ENCODE results near the gene MAP3K6.
A peak's percentile ranks its signal among the peaks of the same experiment; 100 is the strongest.

The MAP3K6 gene

DNA sequence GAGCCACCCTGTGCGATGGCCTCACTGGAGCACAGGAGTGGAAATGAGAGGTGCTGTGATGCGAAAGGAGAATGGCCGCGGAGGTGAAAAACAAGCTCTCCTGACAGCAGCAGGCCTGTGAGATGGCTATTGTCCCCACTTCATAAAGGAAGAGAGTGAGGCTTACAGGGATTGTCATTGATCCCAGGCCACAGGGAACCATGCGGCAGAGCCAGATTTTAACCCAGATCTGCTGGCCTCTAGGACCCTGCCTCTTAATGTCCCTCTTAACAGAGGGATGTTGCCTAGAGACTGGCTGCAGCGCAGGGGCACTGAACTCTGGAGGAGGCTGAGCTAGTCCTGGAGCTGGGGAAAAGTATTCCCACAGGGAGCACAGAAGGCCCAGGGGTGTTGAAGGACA lies 28.0 kb downstream of the MAP3K6 start:
- DNase-seq (ENCODE audit: low spot score): no peak

DNA sequence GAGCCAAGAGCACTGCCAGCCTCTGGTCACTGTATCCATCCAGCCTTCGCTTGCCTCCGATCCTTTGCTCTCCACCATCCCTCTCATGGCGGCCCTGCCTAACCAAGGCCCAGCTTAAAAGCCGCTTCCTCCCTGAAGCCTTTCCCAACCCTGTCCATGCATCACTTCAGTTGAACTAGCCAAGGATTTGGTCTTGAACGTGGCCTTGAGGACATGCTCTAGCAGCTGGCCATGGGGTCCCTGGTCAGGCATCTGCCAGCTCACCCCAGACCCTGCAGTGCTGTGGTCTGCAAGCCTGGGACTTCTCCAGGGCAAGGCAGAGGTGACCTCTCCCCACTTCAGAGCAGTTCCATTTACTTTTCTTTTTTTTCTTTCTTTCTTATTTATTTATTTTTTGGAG lies 30.0 kb downstream of the MAP3K6 start:
- no peak for DNase-seq (ENCODE audit: low spot score)

DNA sequence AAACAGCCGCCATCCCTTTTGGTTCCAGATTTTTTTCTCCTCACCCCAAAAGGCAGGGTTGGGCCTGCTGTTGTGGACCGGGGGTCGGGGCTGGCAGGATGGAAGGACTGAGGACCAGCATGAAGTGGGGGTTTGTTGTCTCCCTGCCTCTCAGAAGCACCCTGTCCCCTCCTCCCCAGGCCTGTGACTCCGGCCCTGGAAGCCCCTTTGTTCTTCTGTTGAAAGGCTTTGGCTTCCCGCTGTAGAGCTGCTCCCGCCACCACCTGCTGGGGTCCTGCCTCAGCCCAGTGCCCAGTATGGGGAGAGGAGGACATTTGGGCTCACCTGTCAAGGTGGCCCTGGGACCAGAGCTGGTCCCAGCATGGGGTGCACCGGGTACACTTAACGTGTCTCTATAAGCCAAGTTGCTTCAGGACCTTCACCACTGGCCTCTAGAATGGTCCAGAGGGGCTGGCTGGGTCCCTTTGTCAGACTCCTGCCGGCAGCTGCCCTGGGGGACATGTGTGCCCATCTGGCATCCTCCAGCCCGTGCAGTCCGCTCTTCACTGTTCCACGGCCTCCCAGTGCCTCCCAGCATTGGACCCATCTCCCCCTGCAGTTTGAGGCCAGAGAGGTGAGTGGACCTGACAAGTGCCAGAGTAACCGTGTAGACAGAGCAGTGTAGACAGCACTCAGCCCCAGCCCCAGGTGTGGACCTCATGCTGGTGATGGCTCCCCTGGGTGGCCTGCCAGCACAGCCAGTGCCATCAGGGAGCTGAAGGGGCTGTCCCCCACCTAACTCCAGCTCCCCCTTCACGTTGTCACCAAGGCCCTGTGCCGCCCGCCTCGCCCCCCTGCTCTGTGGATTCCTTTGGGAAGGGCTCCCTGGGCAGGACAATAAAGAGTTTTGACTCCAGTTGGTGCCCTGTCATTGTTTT lies 31.0 kb downstream of the MAP3K6 start:
- DNase-seq (ENCODE audit: low spot score): no peak

DNA sequence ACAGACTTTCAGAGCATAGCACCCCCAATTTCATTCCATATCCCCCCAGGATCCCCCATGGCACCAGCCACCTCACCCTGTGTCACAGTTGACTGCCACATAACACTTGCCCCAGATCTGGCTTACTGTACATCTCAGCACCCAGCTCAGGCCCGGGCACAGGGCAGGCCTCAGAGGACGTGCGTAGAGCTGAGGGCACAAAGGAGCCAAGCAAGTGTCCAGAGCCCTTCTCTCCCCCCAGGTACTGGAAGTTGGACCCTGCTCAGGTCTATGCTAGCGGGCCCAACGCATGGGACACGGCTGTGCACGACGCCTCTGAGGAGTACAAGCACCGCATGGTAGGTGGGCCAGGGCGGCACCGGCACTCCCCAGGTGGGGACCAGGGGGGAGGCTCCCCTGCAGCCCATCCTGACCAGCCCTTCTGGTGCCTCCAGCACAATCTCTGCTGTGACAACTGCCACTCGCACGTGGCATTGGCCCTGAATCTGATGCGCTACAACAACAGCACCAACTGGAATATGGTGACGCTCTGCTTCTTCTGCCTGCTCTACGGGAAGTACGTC lies 33.0 kb downstream of the MAP3K6 start:
- DNase-seq (ENCODE audit: low spot score): no peak

DNA sequence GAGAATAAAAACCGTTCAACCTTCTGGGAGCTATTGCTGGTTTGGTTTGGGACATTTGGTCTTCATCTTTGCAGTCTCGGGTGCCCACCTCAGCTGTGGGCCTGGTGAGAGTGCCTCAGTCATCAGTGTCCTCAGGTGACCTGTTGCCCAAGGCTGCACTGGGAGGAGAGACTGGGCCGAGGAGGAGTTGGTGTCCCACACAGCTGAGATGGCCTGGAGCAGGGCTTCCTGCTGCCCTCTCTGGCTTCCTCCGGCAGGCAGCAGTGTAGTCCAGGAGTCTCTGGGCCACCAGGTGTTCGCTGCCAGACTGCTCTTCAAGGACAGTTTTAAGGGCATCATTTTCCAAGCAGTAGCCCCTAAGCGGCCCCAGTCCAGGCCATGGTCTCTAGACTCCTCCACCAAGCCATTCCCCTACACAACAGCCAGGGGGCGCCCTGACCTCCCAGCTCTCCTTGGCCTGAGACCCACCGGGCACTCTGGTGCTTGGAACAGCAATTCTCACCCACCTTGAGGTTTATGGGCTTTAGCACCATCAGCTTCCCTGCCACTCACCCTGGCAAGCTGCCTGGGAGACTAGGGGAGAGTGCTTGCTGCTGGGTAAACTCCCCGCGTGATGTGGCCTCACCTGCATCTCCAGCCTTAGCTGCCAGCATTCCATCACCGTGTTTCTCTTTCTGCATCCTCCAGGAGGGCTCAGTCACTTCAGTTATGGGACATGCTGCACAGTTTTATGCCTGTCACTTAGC lies 34.1 kb downstream of the MAP3K6 start:
- peak; percentile 64 for DNase-seq (ENCODE audit: low spot score)

DNA sequence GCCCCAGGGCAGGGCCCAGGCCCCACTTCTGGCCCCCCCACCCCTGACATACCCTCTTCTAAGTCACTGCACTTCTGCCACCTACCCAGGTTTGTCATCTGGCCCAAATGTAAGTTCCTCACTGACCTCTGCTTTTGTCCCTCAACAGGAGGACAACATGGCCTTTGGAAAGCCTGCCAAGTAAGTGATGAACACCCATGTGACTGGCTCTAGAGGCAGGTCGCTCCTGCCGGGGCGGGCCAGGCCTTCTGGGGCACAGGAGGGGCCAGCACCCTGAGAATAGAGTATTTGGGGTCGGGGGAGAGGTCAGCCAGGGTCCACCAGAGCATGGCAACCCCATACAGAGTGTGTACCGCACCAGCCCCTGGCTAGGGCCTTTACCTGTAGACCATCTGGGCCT lies 34.8 kb downstream of the MAP3K6 start:
- DNase-seq (ENCODE audit: low spot score): no peak

DNA sequence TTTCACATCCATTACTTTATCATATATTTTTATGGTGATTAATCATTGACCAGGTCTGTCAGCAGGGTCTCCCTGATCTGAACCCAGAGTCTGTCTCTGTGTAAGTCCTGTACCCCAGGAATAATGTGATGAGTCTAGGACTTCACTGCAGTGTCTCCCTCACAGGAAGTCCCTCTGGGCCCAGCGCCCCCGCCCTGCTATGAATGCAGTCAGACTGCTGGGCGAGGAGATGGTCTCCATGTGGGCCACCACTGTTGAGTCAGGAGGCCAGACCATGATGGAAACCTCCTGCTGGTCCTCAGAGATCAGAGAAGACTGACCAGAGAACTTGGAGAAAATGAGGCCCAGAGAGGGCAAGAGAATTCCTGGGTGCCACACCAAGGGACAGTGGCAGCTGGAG lies 35.3 kb downstream of the MAP3K6 start:
- no peak for DNase-seq (ENCODE audit: low spot score)

DNA sequence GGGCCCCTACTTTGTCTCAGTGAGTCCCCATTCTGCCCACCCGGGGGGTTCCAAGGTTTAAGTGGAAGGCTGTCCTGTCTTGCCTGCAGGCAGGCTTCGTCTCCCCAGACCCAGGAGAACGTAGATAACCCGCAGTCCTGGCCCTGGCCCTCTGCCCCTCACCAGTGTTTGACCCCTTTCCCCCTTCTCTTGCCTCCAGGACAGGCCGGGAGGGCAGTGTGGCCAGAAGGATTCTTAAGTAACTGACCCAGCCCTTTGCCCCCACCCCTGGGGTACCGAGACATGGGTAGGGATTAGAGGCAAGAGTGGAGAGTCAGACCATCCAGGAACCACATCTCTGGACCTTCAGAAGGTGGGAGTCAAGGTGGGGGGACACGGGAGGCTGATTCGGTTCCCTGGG lies 36.0 kb downstream of the MAP3K6 start:
- DNase-seq (ENCODE audit: low spot score): no peak

DNA sequence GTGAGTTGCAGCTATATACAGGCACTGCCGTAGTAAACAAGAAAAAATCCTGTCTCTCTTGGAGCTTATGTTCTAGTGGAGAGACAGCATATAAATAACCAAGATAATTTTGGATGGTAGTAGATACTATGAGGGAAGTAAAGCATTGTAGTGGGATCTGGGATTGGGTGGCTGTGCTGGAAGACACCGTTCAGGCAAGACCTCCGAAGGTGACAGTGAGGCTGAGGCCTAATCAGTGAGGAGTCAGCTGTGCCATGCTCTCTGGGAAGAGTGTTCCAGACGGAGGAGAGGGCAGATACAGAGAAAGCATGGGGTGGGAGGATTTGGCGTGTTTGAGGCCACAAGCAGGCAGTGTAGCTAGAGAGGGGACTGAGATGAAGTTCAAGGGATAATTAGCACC lies 38.8 kb downstream of the MAP3K6 start:
- DNase-seq (ENCODE audit: low spot score): no peak

DNA sequence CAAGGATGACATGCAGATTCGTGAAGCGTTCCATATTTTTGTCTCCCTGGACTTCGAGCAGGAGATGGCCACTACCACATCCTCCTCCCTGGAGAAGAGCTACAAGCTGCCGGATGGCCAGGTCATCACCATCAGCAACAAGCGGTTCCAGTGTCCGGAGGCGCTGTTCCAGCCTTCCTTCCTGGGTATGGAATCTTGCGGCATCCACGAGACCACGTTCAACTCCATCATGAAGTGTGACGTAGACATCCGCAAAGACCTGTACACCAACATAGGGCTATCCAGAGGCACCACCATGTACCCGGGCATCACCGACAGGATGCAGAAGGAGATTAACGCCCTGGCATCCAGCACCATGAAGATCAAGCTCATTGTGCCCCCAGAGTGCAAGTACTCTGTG lies 41.5 kb downstream of the MAP3K6 start:
- DNase-seq (ENCODE audit: low spot score): no peak

DNA sequence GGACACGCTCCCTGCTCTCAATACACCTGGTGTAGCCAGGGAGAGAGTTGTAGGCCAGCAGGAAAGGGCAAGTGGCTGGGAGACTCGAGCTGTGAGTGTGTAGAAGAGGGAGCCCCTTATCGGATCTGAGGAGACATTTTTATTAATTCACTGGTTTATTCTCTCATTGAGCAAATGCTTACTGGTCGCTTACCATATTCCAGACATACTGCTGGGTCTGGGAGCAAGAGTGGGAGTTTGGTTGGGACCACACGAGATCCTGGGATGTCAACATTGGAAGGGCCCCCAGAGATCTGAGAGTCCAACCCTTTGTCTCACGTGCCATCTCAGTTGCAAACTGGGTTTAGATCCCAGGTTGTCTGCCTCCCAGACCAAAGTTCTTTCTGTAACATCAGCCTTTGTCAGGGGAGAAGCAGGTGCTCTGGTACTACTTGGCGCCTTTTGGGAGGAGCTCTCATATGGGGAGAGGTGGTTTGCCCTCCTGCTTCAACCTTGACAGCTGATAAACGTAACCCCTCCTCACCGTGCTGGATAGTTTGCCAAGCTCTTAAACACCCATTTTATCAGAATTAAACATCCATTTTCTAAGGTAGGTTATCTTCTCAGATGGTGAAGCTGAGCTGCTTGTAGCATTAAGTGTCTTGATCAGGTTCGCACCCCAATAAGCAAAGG lies 44.1 kb downstream of the MAP3K6 start:
- no peak for DNase-seq (ENCODE audit: low spot score)

DNA sequence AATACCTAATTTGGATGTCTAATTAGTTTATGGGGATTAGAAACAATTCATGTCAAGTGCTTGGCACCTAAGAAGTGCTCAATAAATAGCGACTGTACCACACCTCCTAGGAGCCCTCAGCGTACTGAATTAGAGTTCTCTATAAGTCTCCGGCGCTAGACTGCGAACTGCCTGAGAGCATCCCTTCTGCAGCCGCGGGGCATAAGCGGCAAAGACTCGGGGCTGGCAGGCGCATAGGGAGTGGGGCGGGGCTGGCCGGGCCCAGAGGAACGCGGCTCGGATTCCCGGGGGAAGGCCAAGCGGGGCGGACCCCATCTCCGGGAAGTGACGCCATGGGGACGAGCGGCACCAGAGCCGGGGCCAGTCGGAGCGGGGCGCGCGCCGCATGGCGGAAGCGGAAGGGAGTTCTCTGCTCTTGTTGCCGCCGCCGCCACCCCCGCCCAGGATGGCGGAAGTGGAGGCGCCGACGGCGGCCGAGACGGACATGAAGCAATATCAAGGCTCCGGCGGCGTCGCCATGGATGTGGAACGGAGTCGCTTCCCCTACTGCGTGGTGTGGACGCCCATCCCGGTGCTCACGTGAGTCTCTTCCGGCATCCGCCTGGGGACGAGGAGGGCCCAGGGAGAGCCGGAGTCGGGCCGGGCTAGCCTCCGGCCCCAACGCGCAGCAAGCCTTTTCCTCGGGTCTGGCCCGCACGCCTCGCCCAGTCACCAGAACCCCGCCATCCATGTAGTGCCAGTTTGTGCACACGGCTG lies 44.8 kb downstream of the MAP3K6 start, which contains the start of gene TMEM222:
Gene TMEM222 (plus strand): TSS at position 351 of the 756 bp plus-strand sequence. CDS start 35 bp downstream, at position 386.
- peak; percentile 96 for DNase-seq (ENCODE audit: low spot score)

DNA sequence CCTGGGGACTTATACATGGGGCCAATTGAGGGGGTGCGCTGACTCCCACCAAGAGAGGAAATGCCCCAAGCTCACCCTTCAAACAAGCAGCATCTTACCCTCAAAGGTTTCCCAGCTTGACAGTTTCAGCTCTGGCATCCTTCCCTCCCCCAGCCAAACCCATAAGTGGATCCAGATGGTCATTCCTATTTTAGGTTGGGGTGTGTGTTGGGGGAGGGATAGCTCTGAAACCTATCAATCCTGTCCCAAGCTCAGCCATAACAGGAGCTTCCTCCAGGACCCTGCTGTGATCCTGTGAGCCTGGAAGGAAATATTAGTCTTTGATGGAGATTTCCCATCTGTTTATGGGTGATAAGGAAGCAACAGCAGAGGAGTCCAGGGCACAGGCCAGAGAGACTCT lies 48.2 kb downstream of the MAP3K6 start:
- no peak for DNase-seq (ENCODE audit: low spot score)

DNA sequence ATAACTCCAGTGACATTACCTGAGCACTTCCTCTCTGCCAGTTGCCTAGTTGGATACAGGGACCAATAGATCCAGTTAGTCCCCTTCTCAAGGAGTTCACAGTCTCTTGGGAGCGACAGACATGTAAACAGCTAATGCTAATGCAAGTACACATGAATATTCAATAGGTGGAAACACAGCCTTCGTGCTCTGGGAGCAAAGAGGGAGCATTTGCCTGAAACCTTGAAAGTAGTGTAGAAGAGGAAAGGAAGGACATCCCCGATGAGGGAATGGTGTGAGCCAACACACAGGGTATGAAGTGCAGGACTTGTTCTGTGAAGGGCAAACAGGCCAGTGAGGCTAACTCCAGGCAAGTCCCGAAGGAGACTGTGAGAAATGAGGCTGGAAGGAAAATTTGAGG lies 48.6 kb downstream of the MAP3K6 start:
- no peak for DNase-seq (ENCODE audit: low spot score)

DNA sequence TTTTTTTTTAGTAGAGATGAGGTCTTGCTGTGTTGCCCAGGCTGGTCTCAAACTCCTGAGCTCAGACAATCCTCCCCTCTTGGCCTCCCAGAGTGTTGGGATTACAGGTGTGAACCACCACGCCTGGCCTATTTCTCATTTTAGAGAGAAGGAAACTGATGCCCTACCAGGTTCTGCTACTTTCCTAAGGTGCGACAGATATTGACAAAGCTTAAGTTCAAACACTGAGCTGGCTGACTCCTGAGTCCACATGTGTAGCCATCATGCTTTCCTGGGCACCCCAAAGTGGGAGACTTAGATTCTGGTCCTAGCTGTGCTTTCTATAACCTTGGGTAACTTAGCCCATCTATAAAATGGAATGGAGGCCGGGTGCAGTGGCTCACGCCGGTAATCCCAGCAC lies 49.9 kb downstream of the MAP3K6 start:
- DNase-seq (ENCODE audit: low spot score): no peak

DNA sequence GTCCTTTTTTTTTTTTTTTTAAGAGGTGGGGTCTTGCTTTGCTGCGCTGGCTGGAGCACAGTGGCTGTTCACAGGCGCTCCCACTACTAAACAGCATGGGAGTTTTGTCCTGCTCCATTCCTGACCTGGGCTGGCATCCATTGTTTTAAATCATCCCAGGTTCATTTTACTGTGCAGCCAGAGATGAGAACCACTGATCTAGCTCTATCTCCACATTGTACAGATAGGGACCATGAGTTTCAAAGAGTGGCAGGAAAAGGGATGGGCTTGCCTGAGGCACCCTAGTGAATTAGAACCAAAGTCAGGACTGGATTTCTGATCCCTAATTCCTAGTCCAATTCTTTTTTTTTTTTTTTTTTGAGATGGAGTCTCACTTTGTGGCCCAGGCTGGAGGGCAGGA lies 52.0 kb downstream of the MAP3K6 start:
- no peak for DNase-seq (ENCODE audit: low spot score)

DNA sequence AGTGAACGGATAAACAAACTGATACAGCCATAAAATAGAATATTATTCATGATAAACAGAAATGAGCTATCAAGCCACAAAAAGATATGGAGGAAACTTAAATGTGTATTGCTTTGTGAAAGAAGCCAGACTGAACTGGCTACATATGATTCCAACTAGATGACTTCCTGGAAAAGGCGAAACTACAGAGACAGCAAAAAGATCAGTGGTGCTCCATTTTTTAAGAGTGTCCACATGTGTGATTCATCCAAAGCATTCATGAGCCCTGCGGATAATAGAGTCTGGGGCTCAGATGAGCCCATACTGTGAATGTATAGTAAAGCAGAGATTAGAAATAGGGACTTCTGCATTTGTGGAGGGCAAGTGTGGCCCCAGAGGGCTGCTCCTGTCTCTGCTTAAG lies 52.6 kb downstream of the MAP3K6 start:
- DNase-seq (ENCODE audit: low spot score): no peak

DNA sequence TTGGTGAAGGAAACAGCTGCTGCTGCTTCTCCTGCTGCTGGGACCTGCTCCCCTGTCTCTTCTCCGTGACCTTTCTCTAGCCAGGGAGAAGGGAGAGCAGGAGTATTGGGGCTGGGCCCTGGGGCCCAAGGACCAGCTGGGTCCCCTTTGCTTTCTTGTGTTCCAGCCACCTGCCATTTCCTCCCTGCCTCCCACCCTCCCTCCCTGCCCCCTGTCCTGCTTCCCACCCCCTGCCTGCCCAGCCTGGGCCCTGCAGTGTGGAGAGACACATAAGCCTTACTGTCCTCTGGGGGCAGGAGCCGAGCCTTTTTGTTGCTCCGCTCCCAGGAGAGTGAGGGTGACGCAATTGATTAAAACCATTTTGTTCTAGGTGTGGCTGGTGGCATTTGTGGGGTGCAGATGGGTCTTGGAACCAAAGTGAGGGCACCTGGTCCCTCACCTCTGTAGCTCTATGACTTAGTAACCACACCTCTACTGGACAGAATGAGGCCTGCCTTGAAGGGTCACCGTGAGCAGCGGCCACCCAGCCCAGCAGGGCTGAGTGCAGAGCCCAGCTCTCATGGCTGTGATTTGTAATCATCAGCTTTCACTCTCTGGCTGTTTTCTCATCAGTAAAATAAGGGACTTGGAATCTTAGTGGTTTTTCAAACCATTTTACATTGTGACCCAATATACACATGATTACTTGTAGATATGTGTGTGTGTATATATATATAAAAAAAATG lies 58.7 kb downstream of the MAP3K6 start:
- DNase-seq (ENCODE audit: low spot score): no peak

DNA sequence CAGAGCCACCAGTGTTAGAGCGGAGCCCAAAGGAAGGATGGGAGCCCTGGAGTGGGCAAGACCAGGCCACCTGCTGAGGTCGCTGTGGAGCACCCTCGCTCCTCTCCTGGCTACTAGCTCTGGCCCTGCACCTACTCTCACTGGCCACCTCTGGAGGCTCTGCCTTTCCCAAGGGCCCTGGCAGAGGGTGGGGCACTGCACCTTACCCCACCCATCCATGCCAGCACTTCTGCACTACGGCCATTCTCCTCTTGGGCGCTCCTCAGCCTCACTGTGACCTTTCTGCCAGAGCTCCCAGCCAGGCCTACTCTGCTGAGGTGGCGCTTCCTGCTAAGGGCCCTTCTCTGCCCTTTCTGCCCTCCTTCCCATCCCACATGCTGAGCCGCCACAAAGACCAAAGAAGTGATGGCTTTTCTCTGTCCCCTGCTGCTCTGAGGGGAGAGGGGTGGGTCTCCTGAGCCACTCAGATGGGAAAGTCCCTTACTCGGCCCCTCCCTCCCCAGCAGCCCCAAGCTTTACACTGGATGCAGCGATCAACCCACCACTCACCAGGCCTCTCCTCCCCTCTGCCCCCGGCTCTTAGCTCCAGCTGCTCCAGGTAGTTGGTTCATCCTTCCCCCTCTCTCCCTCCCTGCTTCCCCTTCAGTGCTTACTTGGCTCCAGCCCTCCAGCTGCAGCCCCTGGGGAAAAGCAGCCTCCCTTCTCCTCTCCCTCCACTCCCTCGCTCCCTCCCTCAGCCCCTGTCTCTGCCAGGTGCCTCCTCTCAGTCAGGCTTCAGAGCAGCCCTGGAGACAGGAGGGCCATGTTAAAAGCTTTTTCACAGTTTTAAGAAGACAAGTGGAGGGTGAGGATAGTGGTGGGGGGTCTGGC lies 59.6 kb downstream of the MAP3K6 start:
- DNase-seq (ENCODE audit: low spot score): no peak

DNA sequence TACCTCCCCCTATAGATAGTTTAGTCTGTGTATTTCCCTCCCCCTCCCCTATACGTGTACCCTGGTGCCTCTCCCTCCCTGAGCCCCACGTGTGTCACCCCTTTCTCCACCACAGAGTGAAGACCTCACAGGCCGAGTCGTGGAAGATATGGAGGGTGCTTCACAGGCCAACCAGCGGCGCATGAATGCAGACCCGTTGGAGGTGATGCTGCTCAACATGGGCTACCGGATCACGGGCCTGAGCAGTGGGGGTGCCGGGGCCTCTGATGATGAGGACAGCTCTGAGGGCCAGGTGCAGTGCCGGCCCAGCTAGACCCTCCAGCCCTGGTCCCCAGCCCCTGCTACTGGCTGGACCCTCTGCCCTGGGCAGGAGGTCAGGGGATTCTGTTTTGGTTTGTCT lies 60.7 kb downstream of the MAP3K6 start:
- DNase-seq (ENCODE audit: low spot score): no peak
